GM19324 (cell line): ENCODE measurements around the gene HDLBP.
"Not testable (repeated sequence)": the region's sequence is repeated elsewhere in the genome, so short reads cannot be mapped to it uniquely, and the experiment has no call there.

Experiments used
- ATAC-seq: cut with Tn5 transposase; IDR thresholded peaks from one replicate; pipeline ENCODE4 v1.9.1; 2021; ENCODE audit warnings: mild to moderate bottlenecking, moderate library complexity; ENCODE audit not compliant: unreplicated experiment, low FRiP score

HDLBP gene

DNA sequence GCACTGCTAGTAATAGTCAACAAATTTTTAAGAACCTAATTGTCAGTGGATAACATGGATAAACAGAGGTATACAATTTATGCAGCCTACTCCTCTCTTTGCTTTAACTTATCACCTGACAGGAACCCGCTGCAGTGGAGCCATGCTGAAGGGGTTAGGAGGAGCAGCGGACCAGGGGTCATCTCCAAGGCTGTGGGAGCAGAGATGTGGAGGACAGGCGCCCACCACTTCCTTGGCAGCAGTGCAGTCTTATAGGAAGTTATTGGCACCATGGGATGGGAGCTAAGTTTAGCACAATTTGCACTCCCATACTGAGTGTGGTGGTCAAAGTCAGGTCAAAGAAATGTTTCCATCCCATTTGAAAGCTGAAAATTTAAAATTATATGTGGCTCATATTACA, 35.6 kb downstream of the HDLBP start:
- no peak for ATAC-seq

DNA sequence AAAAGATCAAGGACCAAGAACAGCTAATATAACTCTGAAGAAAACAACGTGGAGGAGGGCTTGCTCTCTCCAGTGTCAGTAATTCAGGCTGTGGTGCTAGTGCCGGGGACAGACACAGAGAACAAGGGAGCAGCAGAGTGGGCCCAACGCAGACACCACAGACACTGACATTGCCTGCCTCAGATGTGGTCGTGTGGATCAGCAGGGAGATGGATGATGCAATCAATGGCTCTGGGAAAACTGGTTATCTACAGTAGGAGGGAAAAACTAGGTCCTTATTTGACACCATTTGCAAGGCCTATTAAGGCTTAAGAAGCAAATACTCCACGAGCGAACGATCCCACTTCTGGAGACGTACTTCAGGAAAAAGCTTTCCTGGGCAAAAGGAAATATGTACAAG, 36.1 kb downstream of the HDLBP start:
- no peak for ATAC-seq

DNA sequence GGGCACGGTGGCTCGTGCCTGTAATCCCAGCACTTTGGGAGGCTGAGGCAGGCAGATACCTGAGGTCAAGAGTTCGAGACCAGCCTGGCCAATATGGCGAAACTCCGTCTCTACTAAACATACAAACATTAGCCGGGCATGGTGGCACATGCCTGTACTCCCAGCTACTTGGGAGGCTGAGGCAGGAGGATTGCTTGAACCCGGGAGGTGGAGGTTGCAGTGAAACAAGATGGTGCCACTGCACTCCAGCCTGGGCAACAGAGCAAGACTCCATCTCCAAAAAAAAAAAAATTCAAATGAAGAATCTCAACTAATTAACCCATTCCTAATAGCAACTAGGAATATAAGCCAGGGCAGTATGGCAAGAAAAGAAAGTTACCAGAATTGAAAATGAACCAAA, 37.2 kb downstream of the HDLBP start:
- ATAC-seq, result not testable (repeated sequence)

DNA sequence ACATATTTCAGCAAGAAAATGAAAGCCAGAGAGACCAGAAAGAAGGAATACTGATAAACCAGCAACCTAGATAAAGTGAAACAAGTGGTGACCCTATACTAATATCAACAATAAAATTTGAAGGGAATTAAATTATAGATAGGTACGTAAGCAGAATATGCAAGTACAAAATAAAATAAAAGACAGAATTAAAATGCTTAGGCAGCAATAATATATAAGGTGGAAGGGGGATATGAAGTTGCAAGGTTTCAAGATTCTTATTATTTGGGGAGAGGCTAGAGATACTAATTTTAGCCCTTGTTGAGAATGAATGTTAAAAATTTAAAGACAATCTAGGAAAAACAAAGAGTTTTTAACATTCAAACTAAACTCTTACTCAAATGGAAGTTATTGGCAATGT, 39.6 kb downstream of the HDLBP start:
- no peak for ATAC-seq

DNA sequence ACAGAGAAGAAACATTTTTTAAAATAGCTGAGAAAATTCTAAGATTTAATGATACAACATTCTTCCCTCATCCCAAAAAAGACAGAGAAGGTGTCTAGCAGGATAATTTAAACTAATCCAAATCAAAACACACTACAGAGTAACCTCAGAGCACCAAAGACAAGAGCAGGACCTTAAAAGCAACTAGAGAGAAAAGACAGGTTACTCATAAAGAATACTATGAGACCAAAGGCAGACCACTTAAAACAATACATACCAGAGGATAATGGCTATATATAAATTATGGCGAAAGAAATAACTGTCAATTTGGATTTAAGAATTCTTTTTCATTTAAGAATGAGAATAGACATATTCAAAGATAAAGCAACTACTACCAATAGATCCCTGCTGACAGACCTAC, 40.0 kb downstream of the HDLBP start:
- no peak for ATAC-seq

DNA sequence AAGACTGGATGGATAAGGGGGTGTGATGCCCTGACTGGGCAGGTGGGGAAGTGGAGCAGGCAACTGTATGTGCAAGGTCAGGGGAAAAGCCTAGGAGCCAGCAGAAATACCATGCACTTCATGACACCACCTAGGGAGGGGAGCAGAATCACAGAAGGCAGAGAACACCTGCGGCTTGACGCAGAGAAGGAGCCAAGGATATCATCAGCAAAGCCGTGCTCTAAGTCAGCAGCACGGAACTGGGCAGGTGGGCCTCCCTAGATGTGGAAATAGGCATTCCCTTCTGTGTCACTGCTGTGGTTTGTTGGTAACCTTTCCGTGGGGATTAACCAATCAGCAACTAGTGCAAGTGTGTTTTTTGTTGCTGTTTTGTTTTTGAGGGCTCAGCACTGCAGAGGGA, 41.3 kb downstream of the HDLBP start:
- ATAC-seq, result no peak

DNA sequence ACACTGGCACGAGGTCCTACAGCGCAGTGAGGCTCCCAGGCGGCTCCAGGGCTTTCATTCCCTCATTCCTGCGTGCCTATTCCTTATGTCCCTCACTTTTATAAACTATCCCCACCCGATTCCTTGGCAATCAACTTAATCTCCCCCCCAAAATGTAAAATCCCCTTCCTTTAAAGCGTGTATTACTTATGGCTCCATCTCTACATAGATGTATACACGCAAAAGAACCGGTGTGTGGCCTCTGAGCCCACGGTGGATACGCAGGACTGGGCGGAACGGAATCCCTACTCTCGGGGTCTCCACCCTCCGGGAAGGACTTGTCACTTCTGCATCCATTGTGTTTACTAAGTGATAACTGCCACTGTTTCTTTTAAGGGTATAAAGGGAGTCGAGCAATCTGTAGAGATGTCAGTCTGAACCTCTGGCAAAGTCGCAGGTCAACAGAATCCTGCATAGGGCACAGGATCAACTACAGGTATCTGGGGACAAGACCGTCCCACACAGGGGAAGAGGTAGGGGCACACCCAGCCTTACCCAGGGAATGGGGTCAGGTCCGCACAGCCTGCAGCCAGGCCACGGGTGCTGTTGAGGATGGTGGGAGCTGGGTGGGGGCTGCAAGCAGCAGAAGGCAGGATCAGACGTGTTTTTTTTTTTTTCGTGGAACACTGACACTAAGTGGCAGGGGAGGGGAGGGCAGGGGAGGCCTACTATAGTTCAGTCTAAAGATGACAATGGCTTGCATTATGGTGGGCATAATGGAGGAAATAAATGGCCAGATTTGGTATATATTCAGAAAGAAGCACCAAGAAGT, 42.1 kb downstream of the HDLBP start:
- no peak for ATAC-seq

DNA sequence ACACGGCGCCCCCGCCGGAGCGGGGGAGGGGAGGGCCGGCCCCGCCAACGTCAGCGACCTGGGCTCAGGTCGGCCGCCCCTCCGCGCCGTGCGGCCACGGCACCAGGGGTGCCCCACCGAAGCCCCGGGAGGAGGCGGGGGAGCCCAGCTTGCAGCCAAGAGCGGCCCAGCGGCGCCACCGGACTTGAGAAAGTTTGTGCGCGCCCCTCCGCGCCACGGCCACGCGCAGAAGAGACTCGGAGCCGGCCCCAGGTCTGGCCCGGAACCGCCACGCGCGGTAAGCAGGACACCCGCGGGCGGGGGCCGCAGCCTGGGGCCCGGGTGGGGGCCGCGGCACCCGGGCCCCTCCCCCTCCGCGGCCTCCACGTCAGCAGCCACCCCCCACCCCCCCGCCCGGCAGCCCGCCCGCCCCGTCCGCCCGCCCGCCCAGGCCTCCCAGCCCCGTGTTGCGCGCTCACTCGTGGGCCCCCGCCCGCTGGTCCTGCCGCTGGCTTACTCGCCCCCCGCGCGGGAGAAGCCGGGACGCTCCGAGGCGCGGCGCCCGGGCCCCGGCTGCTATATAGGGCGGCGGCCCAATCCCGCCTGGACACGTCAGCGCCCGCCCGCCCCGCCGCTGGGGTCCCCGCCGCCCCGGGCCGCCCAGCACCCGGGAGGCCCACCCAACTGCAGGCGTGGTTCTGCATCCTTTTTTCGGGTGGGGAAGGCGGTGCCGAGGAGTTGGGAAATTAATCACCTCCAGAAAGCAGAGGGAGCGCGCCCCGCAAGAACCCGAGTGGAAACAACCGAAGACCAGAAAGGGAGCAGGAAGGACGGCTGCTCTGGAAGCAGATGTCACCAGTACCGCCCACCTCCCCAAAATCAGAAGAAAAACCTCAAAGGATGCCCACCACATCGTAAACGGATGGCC, 42.9 kb downstream of the HDLBP start:
- peak; percentile 48 for ATAC-seq

DNA sequence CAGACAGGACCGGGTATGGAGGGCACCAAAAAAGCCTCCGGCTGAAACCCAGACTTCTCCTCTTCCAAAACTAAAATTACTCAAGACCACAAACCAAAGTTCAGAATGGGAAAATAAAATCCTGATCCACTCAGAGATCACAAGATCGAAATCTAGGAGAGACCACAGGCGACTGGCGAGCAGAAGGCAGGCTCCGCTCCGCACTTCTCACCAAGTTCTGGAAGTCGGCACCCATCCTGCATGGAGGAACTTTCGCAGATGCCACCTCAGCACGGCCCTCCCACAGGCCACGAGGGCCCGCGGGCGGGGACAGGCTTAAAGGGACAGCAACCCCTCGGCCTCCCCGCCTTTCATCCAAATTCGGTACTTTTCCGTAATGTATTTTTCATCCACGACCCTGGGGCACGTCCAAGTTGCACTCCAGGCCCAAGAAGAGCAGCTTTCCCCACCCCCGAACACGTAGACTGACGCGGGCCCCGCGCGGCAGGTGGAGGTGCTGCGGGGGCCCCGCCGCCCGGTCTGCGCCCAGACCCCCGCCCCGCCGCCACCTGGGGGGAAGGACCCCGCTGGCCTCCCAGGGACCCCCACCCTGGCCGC, 43.7 kb downstream of the HDLBP start:
- peak; percentile 47 for ATAC-seq

DNA sequence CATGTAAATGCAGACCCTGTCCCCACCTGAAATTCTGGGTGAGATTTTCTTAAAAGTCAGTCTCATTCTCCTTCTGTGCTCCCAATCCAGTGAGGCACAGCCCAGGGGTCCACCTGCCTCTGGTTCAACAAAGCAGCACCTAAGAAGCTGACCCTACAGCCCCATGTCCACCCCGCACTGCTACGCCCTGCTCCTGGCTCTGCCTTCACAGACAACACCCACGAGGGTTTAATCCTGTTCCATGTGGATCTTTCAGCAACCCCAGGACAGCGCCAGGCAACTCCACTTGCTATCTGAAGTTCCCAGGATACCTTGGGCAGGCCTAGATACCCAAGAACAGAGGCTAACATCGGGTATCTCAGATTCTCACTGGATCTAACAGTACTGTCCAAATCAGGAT, 44.9 kb downstream of the HDLBP start:
- ATAC-seq, result no peak

DNA sequence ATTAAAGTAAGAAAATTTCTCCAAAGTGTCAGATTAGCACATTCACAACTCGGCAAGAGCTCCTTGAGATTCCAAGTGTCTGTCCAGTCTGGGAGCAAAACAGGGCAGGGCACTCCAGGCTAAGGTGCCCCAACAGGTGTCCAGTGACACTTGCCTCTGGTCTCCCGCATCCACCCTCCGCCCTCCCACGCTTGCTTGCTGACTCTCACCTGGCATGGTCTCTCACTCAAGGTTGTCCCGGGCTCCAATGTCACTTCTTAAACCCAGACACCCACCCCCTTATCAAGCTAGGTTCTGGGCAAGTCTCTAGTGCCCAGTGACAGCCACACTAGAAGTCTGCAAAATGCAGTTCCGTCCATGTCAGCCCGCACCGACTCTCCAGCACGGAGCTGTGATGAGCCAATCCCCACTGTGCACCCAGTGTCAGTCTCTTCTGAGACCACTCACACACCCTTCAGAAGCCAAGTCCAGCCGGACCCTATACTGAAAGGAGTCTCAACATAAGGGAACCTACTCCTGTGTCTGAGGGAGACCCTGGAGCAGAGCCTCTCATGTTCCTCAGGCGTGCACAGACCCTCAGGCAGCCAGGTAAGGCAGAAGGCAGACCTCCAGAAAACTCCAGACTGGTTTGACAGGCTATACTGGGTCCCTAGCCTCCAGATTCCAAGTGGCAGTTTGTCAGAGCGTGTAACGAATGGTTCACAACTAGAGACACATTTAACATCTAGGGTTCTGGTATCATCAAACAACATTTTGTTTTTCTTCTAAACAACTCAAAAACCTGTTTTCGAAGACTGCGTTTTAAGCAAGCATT, 45.6 kb downstream of the HDLBP start:
- ATAC-seq, result no peak

DNA sequence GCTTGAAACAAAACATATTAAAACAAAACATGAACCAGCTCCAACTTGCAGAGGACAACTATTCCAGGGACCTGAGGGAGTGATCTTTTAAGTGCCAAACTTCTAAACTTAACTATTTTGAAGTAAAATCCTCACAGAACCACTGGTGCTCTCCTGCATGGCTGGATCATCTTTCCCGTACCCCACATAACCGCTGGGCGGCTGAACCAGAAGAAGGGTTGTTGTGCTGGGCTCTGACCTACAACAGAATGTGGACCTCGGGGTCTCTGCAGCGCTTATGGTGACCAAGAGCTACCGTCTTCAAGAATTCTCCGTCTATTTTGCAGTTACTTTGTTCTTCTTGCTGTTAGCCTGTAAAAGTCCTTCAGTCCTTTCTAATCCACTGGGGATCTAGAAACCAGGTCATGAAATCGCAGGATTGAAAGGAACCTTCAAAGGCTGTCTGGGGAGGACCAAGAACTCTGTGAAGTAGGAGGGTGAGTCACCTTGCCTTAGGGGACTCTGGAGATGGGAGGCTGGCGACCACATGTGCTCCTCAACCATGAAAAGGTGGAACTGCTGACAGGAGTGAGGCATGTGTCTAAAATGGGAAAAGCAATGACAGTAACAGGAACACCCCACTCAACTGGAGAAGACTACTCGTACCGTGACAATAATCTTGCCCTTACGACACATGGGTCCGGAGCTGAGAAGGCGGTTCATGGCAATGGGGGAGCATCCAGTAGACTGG, 46.6 kb downstream of the HDLBP start:
- ATAC-seq, result no peak

DNA sequence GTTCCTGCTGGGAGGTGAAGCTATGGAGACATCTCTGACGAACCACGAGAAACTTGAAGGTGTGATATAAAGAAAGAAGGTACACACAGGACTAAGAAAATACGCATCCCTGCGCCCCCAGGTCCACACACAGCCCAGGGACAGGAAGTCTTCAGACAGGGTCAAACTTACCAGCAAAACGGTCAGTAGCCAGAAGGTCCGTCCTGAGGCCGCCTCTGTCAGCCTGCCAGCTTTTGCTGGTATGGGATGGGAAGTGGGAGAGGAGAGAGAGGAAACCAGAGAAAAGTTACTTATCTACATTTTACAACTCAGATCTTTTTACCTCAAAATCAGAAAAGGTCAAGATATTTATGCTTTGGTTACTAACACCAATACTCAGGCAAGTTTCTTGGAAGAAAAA, 47.2 kb downstream of the HDLBP start:
- ATAC-seq, result no peak

DNA sequence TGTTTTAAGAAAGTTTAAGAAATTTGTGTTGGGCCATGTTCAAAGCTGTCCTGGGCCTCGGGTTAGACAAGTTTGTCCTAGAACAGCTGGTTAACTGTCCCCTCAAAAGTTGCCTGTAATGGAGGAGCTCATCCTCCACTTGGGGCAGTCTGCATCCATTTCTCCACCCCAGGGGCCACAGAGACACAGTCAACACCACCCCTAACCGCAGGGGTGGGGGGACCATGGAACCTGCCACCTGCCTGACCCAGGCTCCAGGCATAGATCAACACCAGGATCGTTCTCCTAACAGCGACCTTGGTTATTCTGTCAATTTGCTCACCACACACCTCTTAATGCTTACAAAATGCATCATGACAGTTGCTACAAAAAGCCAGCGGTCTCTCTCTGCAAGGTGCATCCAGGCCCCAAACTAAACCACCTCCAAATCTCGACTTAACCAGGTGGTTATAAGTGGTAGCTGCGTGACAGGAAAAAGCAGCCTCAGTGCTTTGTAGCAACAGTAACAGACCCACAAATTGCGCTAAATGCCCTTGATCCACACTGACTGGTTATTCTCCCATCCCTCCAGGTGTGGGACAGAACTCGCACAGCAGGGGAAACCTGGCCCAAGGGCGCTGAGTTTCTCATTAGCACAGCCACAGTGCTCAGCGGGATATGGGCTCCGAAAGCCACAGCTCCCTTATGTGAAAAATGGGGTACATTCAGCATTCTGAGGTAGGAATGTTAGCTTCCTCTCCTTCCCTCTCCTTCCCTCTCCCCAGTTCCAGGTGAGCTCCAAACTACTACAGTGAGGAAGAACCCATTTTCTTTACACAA, 48.0 kb downstream of the HDLBP start:
- ATAC-seq, result no peak

DNA sequence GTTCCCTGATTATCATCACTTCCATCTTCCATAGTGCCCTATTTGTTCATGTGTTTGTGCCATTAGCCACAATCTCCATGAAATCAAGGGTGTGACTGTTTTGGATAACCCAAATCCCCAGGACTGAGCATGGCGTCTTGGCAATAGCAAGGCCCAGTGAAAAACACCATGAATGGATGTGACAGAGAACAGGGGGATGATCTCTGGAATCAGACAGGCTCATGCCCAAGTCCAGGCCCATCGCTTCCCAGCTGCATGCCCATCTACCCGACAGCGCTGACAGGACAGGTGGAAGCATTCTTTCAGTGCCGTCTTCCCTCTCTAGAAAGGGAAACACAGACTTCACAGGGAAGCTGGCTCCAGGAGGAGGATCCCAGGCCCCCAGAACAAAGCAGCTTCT, 50.0 kb downstream of the HDLBP start:
- no peak for ATAC-seq

DNA sequence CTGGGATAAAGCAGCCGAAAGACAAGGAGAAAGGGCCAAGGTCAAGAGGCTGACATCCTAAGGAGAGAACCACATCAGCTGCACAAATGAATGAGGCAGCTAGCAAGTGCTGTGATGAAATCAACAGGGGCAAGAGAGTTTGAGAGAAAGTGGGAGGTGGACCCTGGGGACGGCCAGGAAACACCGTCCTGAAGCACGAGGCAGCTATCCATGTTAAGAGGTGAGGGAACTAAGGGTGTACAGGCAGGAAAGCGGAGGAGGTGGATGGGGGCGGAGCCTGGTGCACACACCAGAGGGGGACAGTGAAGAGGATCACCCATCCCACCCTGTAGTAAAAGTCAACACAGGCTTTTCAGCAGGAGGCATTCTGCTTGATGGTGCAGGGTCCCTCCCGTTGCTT, 52.4 kb downstream of the HDLBP start:
- ATAC-seq, result no peak

DNA sequence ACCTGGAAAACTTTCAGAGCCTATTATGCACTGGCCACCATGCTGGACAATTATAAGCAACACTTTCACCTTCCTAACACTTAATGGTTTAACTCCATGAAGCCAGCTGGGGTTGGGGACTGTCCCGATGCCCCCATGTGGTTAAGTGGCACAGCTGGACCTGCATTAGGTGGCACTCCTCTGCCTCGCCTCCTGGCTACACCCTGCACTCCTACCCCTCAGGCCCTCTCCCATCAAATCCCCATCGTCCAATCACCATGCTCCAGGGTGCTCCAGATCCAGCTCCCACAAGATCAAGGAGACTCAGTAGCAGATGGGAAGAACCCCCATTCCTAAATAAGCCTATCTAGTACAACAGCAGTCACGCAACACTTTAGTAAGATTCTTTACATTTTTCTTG, 53.8 kb downstream of the HDLBP start:
- no peak for ATAC-seq

DNA sequence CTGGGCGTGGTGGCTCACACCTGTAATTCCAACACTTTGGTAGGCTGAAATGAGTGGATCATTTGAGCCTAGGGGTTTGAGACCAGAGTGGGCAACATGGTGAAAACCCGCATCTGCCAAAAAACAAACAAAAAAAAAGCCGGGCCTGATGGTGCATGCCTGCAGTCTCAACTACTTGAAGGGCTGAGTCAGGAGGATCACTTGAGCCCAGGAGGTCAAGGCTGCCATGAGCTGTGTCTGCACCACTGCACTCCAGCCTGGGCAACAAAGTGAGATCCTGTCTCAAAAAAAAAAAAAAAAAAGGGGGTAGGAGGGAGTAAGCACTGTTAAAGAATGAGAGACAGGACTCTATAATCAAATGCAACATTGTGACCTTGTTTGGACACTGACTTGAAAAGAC, 54.6 kb downstream of the HDLBP start:
- no peak for ATAC-seq
